HG03520 (cell line): ENCODE data around the gene HPSE2.

Experiments used
- ATAC-seq: cut with Tn5 transposase; IDR thresholded peaks from one replicate; pipeline ENCODE4 v1.9.1; 2021; ENCODE audit warnings: mild to moderate bottlenecking, moderate library complexity; ENCODE audit not compliant: unreplicated experiment

HPSE2 gene

GRCh38 chr10:98470850-98471249 lies 764.8 kb downstream of the HPSE2 start:
- ATAC-seq = no peak

GRCh38 chr10:98469001-98469931 lies 766.4 kb downstream of the HPSE2 start:
- no peak for ATAC-seq

- peak; percentile 80 for ATAC-seq
These were observed 767.9 kb downstream of the HPSE2 start for GRCh38 chr10:98467506-98468318.

DNA sequence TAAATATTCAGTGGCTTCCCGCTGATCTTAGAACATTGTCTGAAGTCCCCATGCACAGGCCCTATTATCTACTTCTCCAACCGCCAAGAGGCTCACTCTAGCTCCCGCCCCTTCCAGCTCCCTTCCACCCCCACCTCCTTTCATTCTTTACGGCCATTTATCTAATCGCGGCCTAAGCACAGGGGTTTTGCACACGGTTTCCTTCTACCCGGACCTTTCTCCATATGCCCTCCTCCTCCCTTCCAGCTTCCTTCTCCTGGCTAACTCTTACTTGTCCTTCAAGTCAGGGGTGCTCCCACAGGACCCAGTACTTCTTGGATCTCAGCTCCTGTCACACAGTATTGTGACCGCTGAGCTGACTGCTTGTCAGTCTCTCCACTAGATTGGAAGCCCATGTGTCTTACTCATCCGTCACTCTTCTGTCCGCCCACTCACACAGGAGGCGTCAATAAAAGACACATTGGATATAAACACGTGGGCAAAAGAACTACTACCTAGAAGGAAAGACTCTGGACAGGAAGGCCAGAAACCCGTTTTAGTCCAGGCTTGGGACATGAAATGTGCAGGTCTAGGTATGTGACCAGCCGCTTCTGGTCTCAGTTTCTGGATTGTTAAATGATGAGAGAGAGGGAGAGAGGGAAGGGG lies 768.7 kb downstream of the HPSE2 start:
- ATAC-seq = peak; percentile 6

GRCh38 chr10:98465866-98466265 lies 769.8 kb downstream of the HPSE2 start:
- ATAC-seq = no peak

GRCh38 chr10:98463976-98464754 lies 771.5 kb downstream of the HPSE2 start:
- ATAC-seq = no peak

DNA sequence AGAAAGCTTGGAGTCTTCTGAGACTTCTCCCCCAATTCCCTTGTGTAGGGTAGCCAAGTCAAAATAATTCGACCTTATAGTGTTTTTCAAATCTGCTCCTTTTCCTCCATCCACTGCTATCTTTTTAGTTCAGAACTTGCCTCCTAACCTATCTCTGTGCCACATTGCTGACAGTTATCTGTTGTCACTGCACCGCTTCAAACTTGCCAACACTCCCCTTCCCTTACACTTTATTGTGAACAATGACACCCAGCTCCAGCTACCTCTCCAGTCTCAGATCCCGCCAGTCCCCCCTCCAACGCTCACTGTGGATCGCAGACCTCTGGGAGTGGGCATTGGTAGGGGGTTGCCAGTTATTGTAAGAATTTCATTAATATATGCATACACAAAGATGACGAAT lies 772.6 kb downstream of the HPSE2 start:
- ATAC-seq = no peak

DNA sequence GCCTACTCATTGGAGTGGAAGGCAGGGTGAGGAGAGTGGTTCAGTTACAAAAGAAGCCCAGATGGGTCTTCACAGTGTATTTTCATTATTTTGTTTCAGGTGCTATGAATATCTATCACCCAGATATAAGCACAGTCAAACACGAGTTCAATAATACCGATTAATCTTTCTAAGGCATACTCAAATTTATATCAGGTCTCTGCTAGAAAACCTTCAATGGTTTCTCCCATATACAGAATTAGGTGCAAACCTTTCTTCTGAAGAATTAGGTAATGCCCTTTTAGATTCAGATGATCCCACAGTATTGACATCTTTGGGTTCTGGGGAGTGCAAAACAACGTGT lies 774.2 kb downstream of the HPSE2 start:
- ATAC-seq = no peak

- no peak for ATAC-seq
These were observed 774.7 kb downstream of the HPSE2 start for GRCh38 chr10:98460837-98461499.

DNA sequence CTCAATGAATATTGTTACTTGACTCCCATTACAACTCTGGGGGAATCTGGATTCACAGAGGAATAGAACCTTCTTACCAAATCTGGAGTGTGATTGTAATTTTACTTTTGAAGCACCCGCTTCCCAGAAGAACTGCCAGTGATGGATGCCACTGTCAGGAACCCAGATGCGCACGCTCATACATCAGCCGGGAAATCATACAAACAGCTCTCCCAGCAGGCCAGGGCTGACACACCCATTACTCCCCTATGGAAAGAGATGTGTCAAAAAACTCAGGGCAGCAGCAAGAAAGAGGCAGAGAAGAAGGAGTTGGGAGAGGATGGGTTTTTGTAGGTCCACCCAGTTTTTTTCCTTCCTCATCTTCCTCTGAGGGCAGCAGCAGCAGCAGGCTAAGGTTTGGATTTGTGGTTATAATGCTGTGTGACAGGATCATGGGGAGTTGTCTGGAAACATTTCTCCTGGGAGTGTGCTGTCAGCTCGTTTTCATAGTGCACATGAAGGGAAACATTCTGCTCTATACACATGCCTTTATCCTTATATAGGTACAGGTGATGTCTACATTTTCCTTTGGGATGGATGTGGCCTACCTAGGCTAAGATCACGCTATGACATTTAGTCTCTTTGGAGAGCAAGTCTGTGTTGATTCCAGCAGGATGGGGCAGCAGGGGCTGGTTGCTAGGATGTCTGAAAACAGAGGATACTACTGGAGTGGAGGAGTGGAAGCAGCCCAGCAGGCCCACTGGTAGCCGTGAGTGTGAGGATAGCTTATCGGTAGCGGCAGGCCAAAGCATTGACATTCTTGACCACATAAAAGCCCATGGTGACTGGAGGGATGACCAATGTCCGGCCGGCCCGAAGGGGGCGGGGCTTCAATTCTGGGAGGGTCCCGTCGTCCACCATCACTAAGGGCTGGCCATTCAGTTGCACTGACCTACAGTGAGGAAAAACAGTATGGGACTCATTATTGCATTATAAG lies 776.6 kb downstream of the HPSE2 start:
- ATAC-seq = no peak

DNA sequence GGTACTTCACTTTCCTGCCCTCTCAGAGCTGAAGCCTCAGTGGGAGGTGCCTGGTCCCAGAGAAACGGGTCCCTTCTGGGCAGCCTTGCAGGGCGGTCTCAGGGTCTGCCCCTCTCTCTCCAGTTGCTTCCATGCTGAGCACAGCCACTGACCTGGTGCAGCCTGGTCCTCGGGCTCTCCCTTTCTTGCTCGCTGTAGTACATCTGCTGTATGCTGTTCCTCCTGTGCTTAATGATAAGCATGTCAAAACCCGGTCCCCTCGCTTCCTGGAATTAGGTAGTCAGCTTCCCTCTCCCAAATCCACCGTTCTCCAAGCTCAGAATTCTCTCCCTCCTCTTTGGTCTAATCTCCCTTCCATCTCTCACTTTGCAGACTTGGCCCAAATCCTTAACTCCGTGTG lies 777.9 kb downstream of the HPSE2 start:
- ATAC-seq = no peak

- ATAC-seq = no peak
These were observed 778.8 kb downstream of the HPSE2 start for GRCh38 chr10:98456686-98457482.

GRCh38 chr10:98456043-98456570 lies 779.5 kb downstream of the HPSE2 start:
- ATAC-seq = no peak

DNA sequence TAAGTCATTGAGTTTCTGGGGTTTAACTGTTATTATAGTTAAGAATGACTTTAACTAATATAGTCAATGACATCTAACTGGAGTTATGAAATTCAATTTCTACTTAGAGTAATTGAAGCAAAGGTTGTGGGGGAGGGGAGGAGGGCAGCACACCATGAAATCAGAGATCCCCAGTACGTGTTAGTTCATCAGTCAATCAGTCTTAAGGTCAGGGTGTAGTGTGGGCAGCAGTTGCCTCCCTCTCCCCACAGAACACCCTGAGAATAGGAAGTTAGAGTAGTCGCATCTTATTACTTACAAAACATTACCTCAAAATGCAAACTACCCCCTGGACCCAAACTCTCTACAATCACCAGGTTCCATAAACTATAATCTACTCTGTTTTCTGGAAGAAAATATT lies 781.9 kb downstream of the HPSE2 start:
- no peak for ATAC-seq

DNA sequence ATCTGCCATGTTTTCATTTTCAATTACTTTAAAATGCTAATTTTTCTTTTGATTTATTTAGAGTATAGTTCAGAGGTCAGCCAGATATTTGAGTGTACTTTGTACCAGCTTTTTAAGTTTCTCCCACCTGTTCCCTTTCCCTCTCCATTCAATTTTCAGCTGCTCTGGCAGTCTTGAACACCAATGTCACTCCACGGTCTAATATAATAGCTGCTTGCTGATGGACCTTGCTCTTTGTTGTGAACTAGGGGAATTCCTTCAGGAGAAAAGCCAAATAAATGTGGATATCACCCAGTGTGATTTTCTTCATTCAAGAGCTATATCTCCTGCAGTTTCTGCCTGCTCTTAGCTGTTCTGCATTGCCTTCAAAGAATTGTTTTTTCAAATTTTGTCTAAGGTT lies 785.0 kb downstream of the HPSE2 start:
- ATAC-seq = no peak

- no peak for ATAC-seq
These were observed 786.4 kb downstream of the HPSE2 start for GRCh38 chr10:98449287-98449686.

GRCh38 chr10:98446661-98447221 lies 788.9 kb downstream of the HPSE2 start, which contains the start of gene HPS1:
TSS of gene HPS1 (minus strand) at chr10:98446935. CDS start at chr10:98443240, 3,695 bp downstream.
- peak; percentile 88 for ATAC-seq
